SJCRH30 (cell line): ENCODE measurements around the gene GRIA4. TPM values are rescaled to one million over a fixed set of nuclear protein-coding genes. Genes with fewer than 3 reads are reported as not detected.

Experiments
- DNase-seq, 2 experiments: peaks; one replicate each; pipeline ENCODE4 v3.0.0-alpha.2; 2015 to 2020
- H3K27ac ChIP-seq: fragments of 250-450 bp; sonication (Bioruptor Pico); 2 replicates; pipeline ENCODE4 v1.5.1; 2020; ENCODE audit warnings: mild to moderate bottlenecking, moderate library complexity
- H3K27me3 ChIP-seq: fragments of 250-450 bp; sonication (Bioruptor Pico); 2 replicates; pipeline ENCODE4 v1.5.1; 2020; ENCODE audit warnings: mild to moderate bottlenecking, moderate library complexity
- H3K36me3 ChIP-seq: fragments of 250-450 bp; sonication (Bioruptor Pico); 2 replicates; pipeline ENCODE4 v1.5.1; 2020; ENCODE audit warnings: mild to moderate bottlenecking, moderate library complexity
- H3K4me1 ChIP-seq: fragments of 250-450 bp; sonication (Bioruptor Pico); 2 replicates; pipeline ENCODE4 v1.5.1; 2020; ENCODE audit warnings: mild to moderate bottlenecking, moderate library complexity
- H3K4me3 ChIP-seq: fragments of 250-450 bp; sonication (Bioruptor Pico); 2 replicates; pipeline ENCODE4 v1.5.1; 2020; ENCODE audit warnings: mild to moderate bottlenecking, moderate library complexity
- H3K9me3 ChIP-seq: fragments of 250-450 bp; sonication (Bioruptor Pico); replicated peaks from 2 replicates; pipeline ENCODE4 v1.5.1; 2020; ENCODE audit warnings: mild to moderate bottlenecking, moderate library complexity
- total RNA-seq: library from RNA; depleted of rRNA; stranded (reverse); fragments of >200 nt; shearing (Covaris generic); gene quantifications from 2 replicates; pipeline ENCODE4 v1.2.3, GENCODE V29; 2014

Gene GRIA4
- total RNA-seq, 1 experiment from 2014 or later, result not detected

DNA sequence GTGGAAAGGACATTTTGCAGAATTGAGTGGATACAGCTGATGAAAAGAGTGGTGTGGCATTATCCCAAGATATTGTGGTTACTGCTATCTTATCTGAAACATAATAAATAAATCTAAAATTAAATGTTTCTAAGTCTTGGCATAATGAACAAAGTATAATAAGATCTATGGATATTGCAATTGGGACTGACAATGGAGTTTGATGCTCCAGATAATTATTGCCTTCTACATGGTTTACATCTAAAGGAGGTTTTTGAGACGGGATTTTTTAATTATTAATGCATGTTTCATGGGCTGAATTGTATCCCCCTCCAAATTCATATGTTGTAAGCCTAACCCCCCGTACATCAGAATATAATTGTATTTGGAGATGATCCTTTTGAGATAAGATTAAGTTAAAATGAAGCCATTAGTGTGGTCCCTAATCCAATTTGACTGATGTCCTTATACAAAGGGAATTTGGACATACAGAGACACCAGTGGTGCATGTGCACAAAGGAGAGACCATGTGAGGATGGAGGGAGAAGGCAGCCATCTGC, 213.7 kb downstream of the GRIA4 start:
- Histone ChIP-seq H3K27ac (no peak overlapping the region), H3K36me3 (no peaks in the 10 kb centered on the region), H3K9me3 (no peaks in the 10 kb centered on the region), H3K27me3 (no peaks in the 10 kb centered on the region), H3K4me3 (no peak overlapping the region), H3K4me1 (no peaks in the 10 kb centered on the region)
- DNase-seq, result no peak

DNA sequence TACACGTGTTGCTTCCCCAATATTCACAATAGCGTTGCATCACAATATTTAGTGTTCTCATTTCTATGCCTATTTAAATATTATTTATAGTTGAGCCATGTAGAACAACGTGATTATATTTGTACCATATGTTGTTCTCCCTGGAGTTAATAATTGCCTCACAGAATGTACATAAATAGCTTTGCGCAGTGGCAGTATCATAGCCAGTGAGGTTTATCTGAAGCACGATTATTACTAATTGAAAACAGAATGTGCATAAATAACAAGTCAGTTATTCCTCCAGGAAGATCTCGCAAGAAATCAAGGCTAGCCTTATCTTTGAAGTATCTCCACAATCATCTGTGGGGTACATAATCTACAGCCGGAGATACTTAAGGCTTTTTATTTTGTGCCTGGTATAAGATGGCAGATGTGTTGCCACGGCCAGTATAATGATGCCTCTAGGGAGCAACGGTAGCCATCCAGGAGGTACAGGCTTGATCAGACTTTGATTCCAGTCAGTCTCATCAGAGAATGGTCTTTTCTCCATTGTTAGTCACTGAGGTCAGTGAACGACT, 214.7 kb downstream of the GRIA4 start:
- no peak for DNase-seq
- Histone ChIP-seq H3K27me3 (no peaks in the 10 kb centered on the region), H3K27ac (no peak overlapping the region), H3K4me1 (no peaks in the 10 kb centered on the region), H3K36me3 (no peaks in the 10 kb centered on the region), H3K9me3 (no peaks in the 10 kb centered on the region), H3K4me3 (no peak overlapping the region)

GRCh38 chr11:105825141-105825540, 215.3 kb downstream of the GRIA4 start:
- H3K36me3 ChIP-seq, result no peaks in the 10 kb centered on the region
- no peaks in the 10 kb centered on the region for H3K4me1 ChIP-seq
- no peak overlapping the region for H3K4me3 ChIP-seq
- no peaks in the 10 kb centered on the region for H3K9me3 ChIP-seq
- H3K27ac ChIP-seq, result no peak overlapping the region
- DNase-seq, result no peak
- no peaks in the 10 kb centered on the region for H3K27me3 ChIP-seq

DNA sequence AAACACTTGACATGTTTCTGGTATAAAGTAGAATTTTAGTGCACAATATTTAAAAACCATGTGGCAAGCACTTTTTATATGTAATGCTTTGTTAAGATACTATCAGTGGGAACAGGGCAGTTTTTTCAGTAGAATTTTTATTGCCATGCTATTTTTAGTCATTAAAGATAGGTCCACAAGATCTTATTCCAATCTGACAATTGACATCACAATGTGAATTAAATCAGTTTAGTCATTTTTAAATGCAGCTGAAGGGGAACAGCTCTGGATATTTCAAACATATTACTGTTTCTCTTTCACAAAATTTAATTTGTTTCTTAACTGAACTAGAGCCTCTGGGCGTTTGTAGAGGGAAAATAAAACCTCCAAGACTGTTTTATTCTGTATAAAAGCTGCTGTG, 218.0 kb downstream of the GRIA4 start:
- H3K4me3 ChIP-seq, result no peak overlapping the region
- no peak overlapping the region for H3K27ac ChIP-seq
- no peaks in the 10 kb centered on the region for H3K27me3 ChIP-seq
- H3K4me1 ChIP-seq, result no peaks in the 10 kb centered on the region
- DNase-seq, result no peak
- H3K9me3 ChIP-seq, result no peaks in the 10 kb centered on the region
- H3K36me3 ChIP-seq, result no peaks in the 10 kb centered on the region

DNA sequence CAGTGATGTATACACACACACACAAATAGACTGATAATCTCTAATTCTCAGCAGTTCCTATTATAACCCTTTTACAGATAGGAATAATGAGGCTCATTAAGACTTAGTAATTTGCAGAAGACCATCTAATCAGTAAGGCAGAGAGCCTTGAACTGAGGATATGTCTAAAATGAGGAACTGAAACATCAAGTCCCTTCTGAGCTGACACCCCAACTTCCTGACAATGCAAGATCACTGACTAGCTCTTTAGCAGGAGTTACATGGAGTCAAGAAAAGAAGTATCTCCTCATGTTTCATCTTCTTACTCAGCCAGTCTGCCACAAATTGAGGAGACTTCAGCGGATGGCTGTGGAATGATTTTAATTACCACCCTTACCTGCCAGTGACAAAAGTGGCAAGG, 219.2 kb downstream of the GRIA4 start:
- Histone ChIP-seq H3K27me3 (no peaks in the 10 kb centered on the region), H3K4me3 (no peak overlapping the region), H3K4me1 (no peaks in the 10 kb centered on the region), H3K36me3 (no peaks in the 10 kb centered on the region), H3K27ac (no peak overlapping the region), H3K9me3 (no peaks in the 10 kb centered on the region)
- DNase-seq, result no peak

DNA sequence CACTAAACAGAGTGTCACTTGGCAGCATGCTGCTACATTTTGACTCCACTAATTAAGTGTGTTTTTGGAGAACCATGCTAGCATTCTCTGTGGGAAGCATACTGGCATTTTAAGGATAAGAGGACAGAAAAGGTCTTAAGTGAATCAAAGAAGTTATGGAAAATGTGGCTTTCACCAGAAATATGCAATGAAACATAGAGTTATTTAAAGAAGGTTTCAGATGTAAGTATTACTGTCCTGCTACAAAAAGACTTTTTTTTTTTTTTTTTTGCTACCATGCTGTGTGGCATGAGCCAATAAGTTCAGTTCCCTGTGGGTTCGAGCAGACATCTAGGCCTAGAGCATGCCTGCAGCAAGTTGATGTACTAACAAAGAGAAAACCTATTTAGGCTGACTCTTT, 224.6 kb downstream of the GRIA4 start:
- Histone ChIP-seq H3K4me3 (no peak overlapping the region), H3K27me3 (no peaks in the 10 kb centered on the region), H3K4me1 (no peaks in the 10 kb centered on the region), H3K27ac (no peak overlapping the region), H3K9me3 (no peaks in the 10 kb centered on the region), H3K36me3 (no peaks in the 10 kb centered on the region)
- no peak for DNase-seq

GRCh38 chr11:105838668-105839384, 229.0 kb downstream of the GRIA4 start:
- H3K4me3 ChIP-seq, result no peak overlapping the region
- H3K4me1 ChIP-seq, result no peaks in the 10 kb centered on the region
- no peaks in the 10 kb centered on the region for H3K36me3 ChIP-seq
- no peaks in the 10 kb centered on the region for H3K27me3 ChIP-seq
- no peak overlapping the region for H3K27ac ChIP-seq
- peak in 1 of 2 experiments; percentile 1 for DNase-seq
- H3K9me3 ChIP-seq, result no peaks in the 10 kb centered on the region

DNA sequence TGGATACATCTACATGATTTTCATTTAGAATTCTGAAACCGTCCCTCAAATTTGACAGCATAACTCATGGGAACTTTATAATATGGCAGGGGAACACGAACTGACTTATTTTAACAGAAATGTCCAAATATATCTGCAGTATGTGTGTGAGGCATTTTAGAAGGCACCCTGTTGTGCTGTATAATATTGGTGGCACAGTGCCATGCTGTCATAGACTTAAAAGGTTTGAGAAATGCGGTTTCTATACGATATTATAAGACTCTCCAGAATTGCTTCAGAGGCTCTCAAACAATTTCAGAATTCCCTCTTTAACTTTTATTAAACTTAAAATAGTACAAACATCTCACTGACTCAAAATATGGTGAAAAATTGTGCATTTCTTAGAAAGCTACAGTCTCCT, 230.5 kb downstream of the GRIA4 start:
- Histone ChIP-seq H3K27me3 (no peaks in the 10 kb centered on the region), H3K4me3 (no peak overlapping the region), H3K27ac (no peak overlapping the region), H3K9me3 (no peaks in the 10 kb centered on the region), H3K4me1 (no peaks in the 10 kb centered on the region), H3K36me3 (no peaks in the 10 kb centered on the region)
- DNase-seq, result no peak

DNA sequence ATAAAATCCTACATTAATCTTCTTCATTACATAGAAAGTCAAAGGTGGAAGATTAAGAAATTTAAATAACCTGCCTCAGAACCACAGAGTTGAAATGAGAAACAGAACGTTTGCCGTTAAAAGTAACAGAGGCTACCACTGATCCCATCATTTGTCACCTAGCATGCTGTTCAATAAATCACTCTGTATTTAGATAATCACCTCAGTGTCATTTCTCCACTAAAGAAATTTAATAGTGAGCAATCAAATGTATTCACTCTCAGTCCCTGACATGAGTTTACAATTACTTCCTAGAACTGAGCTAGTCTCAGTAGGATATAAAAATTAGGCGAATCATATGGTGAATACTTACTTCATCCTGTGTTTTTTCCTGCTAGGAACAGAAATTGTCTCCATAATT, 242.5 kb downstream of the GRIA4 start:
- Histone ChIP-seq H3K27me3 (no peaks in the 10 kb centered on the region), H3K27ac (no peak overlapping the region), H3K4me3 (no peak overlapping the region), H3K36me3 (no peaks in the 10 kb centered on the region), H3K4me1 (no peaks in the 10 kb centered on the region), H3K9me3 (no peaks in the 10 kb centered on the region)
- DNase-seq, result no peak

GRCh38 chr11:105854269-105854668, 244.4 kb downstream of the GRIA4 start:
- Histone ChIP-seq H3K27me3 (no peaks in the 10 kb centered on the region), H3K4me3 (no peak overlapping the region), H3K9me3 (no peaks in the 10 kb centered on the region), H3K27ac (no peak overlapping the region), H3K36me3 (no peaks in the 10 kb centered on the region), H3K4me1 (no peaks in the 10 kb centered on the region)
- no peak for DNase-seq

GRCh38 chr11:105856954-105857353, 247.1 kb downstream of the GRIA4 start:
- DNase-seq, result no peak
- no peak overlapping the region for H3K4me3 ChIP-seq
- H3K4me1 ChIP-seq, result no peaks in the 10 kb centered on the region
- no peaks in the 10 kb centered on the region for H3K27me3 ChIP-seq
- no peaks in the 10 kb centered on the region for H3K36me3 ChIP-seq
- H3K9me3 ChIP-seq, result no peaks in the 10 kb centered on the region
- no peak overlapping the region for H3K27ac ChIP-seq

DNA sequence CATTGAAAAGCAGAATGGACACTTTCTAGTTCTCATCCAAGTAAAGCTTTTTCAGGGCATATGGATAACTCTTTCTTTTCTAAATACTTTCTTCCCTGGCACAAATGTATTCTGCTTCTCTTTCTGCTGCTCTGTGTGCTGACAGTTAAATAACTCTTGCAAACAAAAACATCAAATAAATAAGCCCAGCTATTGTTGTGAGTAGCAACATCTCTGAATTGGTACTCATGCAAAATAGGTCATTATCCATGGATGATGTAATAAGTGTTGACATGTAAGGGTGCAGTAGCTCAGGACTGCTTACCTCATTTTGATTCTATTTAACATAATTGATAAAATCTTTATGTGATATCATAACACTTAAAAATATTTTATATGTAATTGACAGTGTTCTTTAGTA, 247.9 kb downstream of the GRIA4 start:
- no peaks in the 10 kb centered on the region for H3K27me3 ChIP-seq

DNA sequence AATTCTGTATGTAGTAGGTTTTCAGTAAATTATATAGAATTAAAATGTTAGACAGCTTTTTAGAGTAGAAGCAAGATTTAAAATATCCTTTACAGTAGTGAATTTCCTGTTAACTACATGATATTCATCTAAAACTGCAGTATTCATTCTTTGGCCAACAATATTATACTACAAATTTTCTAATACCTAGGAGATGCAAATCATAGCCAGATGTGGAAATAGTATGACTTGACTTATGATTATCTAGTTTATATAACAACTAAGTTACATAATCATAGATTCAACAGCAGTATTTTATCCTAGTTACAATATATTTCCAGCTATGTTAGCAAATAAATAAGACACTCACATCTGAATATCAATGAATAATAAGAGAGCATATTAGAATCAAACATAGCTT, 249.0 kb downstream of the GRIA4 start:
- no peak for DNase-seq
- Histone ChIP-seq H3K4me1 (no peaks in the 10 kb centered on the region), H3K36me3 (no peaks in the 10 kb centered on the region), H3K27me3 (no peaks in the 10 kb centered on the region), H3K27ac (no peak overlapping the region), H3K4me3 (no peak overlapping the region), H3K9me3 (no peaks in the 10 kb centered on the region)

More for the DNA sequence above, 247.9 kb downstream of the GRIA4 start:
- Histone ChIP-seq H3K27ac (no peak overlapping the region), H3K36me3 (no peaks in the 10 kb centered on the region), H3K9me3 (no peaks in the 10 kb centered on the region), H3K4me1 (no peaks in the 10 kb centered on the region), H3K4me3 (no peak overlapping the region)
- no peak for DNase-seq

DNA sequence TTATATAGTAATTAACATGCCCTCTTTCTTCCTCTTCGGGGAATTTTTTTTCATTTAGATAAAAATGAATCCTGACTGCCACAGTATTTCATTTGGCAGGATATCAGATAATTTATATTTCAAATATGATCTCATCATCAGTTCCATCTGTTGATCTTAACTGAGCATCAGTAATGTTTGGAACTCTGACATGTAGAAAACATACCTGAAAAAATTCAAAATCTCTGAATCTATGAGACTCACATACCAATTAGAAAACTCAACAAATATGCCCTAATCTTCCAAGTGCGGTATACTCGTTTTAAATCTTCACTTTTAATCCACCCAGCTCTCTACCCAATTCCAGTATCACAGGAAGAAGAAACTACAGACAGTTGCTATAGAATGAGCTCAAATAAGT, 250.2 kb downstream of the GRIA4 start:
- Histone ChIP-seq H3K4me1 (no peaks in the 10 kb centered on the region), H3K27me3 (no peaks in the 10 kb centered on the region), H3K36me3 (no peaks in the 10 kb centered on the region), H3K27ac (no peak overlapping the region), H3K9me3 (no peaks in the 10 kb centered on the region), H3K4me3 (no peak overlapping the region)
- DNase-seq, result no peak

DNA sequence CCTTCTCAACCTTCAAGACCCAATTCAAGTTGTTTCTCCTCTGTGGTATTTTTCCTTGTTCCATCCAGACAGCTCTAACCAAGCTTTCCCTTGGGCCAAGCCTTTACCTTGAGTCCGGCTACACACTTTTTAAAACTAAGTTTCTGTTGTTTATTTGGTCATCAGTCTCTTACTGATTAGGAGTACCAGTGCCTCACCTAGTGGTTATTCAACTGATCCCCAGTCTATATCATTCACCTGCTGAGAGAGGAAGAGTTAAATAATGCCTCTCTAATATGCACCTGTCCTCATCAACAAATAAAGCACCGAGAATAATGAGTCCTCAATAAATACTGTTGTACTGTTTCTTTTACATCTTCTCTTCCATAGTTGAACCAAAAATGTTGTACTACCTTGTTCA, 251.4 kb downstream of the GRIA4 start:
- Histone ChIP-seq H3K4me3 (no peak overlapping the region), H3K27me3 (no peaks in the 10 kb centered on the region), H3K9me3 (no peaks in the 10 kb centered on the region), H3K4me1 (no peaks in the 10 kb centered on the region), H3K27ac (no peak overlapping the region), H3K36me3 (no peaks in the 10 kb centered on the region)
- DNase-seq, result no peak
